Large intestine (tissue), 3 donors: Measurements from ENCODE around the gene ARPC1A. TPM values are rescaled to one million over a fixed set of nuclear protein-coding genes. Genes with fewer than 3 reads are reported as not detected.
"Not testable (repeated sequence)": the region's sequence is repeated elsewhere in the genome, so short reads cannot be mapped to it uniquely, and the experiment has no call there.

Experiments used
- DNase-seq, 2 donors: peaks; one replicate each; pipeline versions ENCODE4 v3.0.0 to v3.0.0-alpha.2; 2013
- H3K27ac ChIP-seq: one replicate; pipeline ENCODE4 v1.5.1; 2013; ENCODE audit warnings: low read length
- H3K27me3 ChIP-seq: 2 replicates; pipeline ENCODE4 v1.6.1; 2013; ENCODE audit warnings: low read length; ENCODE audit not compliant: control insufficient read depth, insufficient read depth
- H3K36me3 ChIP-seq: 2 replicates; pipeline ENCODE4 v1.6.1; 2013; ENCODE audit warnings: low read length; ENCODE audit not compliant: control insufficient read depth, insufficient read depth
- H3K4me1 ChIP-seq: one replicate; pipeline ENCODE4 v1.6.1; 2013; ENCODE audit warnings: low read length; ENCODE audit not compliant: control insufficient read depth, insufficient read depth
- H3K4me3 ChIP-seq: one replicate; pipeline ENCODE4 v1.5.1; 2013; ENCODE audit warnings: low read length
- H3K9me3 ChIP-seq: one replicate; pipeline ENCODE4 v1.6.1; 2013; ENCODE audit warnings: mild to moderate bottlenecking, low read depth, low read length, moderate library complexity; ENCODE audit not compliant: control insufficient read depth
- WGBS: methylation state at CpG from one replicate; pipeline ENCODE4 v1.1.5; 2013; ENCODE audit warnings: low lambda C conversion rate; ENCODE audit not compliant: insufficient coverage; 5-methylcytosine and 5-hydroxymethylcytosine counted together
- polyA plus RNA-seq: library from polyadenylated mRNA; unstranded; fragments of 120-200 nt; gene quantifications from one replicate; pipeline ENCODE4 v1.2.1, GENCODE V29; 2013

Gene ARPC1A
- polyA plus RNA-seq, 1 donor: 188 TPM

DNA sequence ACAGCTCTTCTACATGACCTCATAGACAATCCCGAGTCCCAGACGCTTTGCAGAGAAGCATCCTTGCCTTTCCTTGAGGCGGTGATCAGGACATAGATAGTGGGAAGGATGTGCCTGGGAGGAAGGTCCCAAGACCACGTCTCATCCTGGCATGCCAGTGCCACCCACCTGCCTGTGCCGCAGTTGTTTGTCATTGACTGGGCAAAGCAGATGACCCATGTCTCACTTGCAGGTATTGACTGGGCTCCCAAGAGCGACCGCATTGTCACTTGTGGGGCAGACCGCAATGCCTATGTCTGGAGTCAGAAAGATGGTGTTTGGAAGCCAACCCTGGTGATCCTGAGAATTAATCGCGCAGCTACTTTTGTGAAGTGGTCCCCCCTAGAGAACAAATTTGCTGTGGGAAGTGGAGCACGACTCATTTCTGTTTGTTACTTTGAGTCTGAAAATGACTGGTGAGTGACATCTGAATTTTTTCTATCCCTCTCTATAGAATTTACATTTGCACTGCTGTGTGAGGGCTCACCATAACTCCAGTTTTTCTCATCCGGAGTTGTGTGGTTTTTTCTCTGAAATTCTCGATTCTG lies 18.5 kb downstream of the ARPC1A start:
- Histone ChIP-seq H3K27ac (no peak overlapping the region), H3K27me3 (no peaks in the 10 kb centered on the region), H3K36me3 (peaks cover 59% of the 10 kb centered on the region), H3K9me3 (no peaks in the 10 kb centered on the region), H3K4me1 (no peaks in the 10 kb centered on the region), H3K4me3 (no peak overlapping the region)
- WGBS: 85% methylated on average over 2 of the region's 13 CpGs
- DNase-seq: no peak

DNA sequence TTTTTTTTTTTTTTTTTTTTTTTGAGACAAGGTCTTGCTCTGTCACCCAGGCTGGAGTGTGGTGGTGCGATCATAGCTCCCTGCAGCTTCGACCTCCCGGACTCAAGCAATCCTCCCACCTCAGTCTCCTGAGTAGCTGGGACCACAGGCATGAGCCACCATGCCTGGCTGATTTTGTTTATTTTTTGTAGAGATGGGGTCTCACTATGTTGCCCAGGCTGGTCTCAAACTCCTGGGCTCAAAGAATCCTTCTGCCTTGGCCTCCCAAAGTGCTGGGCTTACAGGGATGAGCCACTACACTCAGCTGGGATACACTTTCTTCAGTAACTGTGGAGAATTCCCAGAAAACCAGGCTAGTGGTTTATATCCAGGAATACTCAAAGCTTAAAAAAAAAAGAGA lies 24.9 kb downstream of the ARPC1A start:
- WGBS: no CpG with 5 or more reads among the region's 3 CpGs
- H3K27ac ChIP-seq, H3K9me3 ChIP-seq, H3K4me3 ChIP-seq, H3K27me3 ChIP-seq, DNase-seq, H3K4me1 ChIP-seq: not testable (repeated sequence)
- H3K36me3 ChIP-seq: peaks cover 69% of the 10 kb centered on the region

DNA sequence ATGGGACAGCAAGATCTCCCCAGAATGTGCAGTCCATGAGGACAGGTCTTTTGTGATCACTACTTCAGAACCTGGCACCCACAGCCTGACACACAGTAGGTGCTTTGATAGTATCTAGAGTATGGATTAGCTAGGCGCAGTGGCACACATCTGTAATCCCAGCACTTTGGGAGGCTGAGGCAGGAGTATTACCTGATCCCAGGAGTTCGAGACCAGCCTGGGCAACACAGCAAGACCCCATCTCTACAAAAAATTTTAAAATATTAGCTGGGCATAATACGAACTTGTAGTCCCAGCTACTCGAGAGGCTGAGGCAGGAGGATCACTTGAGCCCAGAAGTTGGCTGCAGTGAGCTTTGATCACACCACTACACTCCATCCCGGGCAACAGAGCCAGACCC lies 26.5 kb downstream of the ARPC1A start:
- Histone ChIP-seq H3K27me3 (no peaks in the 10 kb centered on the region), H3K9me3 (no peaks in the 10 kb centered on the region), H3K4me3 (no peak overlapping the region), H3K27ac (no peak overlapping the region), H3K4me1 (no peaks in the 10 kb centered on the region), H3K36me3 (peaks cover 72% of the 10 kb centered on the region)
- WGBS: no CpG with 5 or more reads among the region's 5 CpGs
- DNase-seq: no peak

DNA sequence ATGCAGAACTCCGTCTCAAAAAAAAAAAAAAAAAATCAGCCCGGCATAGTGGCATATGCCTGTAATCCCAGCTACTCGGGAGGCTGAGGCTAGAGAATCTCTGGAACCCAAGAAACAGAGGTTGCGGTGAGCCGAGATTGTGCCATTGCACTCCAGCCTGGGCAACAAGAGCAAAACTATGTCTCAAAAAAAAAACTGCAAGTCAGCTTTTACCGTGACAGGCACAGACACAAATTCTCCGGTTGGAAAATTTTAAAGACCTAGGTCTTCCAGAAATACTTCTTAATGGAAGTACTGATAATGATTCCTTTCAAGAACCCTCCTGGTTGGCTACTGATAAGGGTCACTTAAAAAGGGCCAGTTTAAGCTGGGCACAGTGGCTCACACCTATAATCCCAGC lies 29.4 kb downstream of the ARPC1A start:
- WGBS: 100% methylated on average over 2 of the region's 7 CpGs
- no peak overlapping the region for H3K27ac ChIP-seq
- H3K4me1 ChIP-seq: no peaks in the 10 kb centered on the region
- H3K4me3 ChIP-seq: no peak overlapping the region
- no peaks in the 10 kb centered on the region for H3K27me3 ChIP-seq
- peaks cover 72% of the 10 kb centered on the region for H3K36me3 ChIP-seq
- no peaks in the 10 kb centered on the region for H3K9me3 ChIP-seq
- DNase-seq: no peak

DNA sequence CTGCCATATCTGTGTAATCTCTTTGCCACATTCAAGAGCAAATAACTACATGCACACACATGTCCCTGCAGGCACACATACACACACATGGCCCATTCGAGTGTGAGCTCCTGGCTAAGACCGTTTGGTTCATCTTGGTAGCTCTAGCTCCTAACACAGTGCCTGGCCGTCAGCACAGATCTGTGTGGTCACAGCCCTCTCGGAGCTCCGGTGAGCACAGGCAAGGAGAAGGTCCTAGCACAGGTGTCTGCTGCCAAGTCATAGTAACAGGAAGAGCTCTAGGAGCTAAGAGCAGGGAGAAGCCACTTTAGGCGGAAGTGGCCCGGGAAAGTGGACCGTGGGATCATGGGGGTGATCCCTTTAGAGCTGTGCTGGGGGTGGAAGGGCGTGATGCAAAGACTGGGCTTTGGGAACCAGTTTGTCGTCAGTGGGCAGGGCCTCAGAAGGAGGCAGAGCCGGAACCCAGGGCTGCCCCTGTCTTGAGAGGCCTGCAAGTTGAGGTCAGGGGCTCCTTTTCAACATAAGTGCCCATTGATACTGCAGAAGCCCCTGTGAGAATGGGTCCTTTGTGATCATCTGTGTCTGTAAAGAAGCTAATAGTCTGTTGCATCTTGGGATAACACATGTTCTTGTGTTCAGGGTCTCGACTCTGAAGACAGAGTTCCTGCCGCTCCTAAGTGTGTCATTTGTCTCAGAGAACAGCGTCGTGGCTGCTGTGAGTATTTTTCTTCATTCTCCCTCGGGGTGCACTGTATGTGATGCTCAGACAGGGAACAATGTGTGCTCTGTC lies 32.2 kb downstream of the ARPC1A start:
- no CpG with 5 or more reads among the region's 16 CpGs for WGBS
- H3K9me3 ChIP-seq: no peaks in the 10 kb centered on the region
- H3K27ac ChIP-seq: no peak overlapping the region
- peaks cover 74% of the 10 kb centered on the region for H3K36me3 ChIP-seq
- DNase-seq: peak in 1 of 2 donors; percentile 15
- H3K4me3 ChIP-seq: no peak overlapping the region
- no peaks in the 10 kb centered on the region for H3K27me3 ChIP-seq
- H3K4me1 ChIP-seq: no peaks in the 10 kb centered on the region

DNA sequence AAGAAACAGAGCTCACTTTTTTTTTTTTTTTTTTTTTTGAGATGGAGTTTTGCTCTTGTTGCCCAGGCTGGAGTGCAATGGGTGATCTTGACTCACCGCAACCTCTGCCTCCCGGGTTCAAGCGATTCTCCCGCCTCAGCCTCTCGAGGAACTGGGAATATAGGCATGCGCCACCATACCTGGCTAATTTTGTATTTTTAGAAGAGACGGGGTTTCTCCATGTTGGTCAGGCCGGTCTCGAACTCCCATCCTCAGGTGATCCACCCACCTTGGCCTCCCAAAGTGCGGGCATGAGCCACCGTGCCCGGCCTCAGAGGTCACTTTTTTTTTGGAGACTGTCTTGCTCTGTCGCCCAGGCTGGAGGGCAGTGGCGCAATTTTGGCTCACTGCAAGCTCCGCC lies 32.8 kb downstream of the ARPC1A start:
- not testable (repeated sequence) for H3K4me3 ChIP-seq, H3K27ac ChIP-seq, DNase-seq, H3K27me3 ChIP-seq, H3K9me3 ChIP-seq, H3K4me1 ChIP-seq
- WGBS: 100% methylated on average over 1 of the region's 15 CpGs
- H3K36me3 ChIP-seq: peaks cover 79% of the 10 kb centered on the region

DNA sequence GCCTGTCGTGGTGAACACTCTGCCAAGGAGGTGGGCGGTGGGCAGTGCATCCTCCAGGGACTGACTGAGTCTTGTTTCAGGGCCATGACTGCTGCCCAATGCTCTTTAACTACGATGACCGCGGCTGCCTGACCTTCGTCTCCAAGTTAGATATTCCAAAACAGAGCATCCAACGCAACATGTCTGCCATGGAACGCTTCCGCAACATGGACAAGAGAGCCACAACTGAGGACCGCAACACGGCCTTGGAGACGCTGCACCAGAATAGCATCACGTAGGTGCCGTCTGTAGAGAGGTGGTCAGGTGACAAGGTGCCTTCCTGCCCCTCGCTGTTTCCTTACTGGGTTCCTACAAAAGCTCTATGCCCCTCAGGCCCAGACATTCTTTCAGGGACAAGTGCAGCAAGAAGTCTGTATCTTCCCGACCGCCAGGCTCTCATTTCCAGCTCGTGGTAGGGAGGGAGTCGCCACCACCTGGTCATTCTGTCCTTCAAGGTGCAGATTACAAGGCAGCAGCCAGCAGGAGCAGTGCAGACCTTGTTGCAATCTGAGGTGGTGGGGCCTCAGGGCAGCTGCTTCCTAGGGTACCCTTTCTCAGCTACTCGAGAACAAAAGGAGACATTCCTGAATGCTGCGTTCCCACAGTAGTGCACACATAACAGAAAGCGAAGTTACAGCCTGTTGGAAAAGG lies 33.9 kb downstream of the ARPC1A start:
- Histone ChIP-seq H3K4me3 (no peak overlapping the region), H3K27me3 (no peaks in the 10 kb centered on the region), H3K27ac (no peak overlapping the region), H3K9me3 (no peaks in the 10 kb centered on the region), H3K36me3 (peaks cover 78% of the 10 kb centered on the region), H3K4me1 (no peaks in the 10 kb centered on the region)
- WGBS: no CpG with 5 or more reads among the region's 22 CpGs
- DNase-seq: no peak

DNA sequence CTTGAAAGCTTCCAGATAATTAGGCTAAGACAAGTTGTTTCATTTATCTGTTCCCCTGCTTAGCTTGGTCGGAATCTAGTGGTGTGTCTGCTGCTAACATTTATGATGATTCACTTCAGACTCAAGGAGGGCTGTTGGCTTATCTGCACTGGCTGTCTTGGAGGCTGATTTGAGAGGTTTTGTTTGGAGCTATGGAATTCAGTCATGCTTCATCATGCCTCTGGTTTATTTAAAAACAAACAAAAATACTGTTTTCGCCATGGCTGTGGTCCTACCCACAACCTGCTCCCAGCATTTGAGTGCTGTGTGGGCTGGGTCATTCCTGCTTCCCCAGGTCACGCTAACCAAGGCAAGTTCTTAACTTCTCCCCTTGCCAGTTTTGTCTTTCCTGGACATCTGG lies 37.1 kb downstream of the ARPC1A start:
- Histone ChIP-seq H3K36me3 (peaks cover 83% of the 10 kb centered on the region), H3K27ac (no peak overlapping the region), H3K9me3 (no peaks in the 10 kb centered on the region), H3K4me3 (no peak overlapping the region), H3K4me1 (no peaks in the 10 kb centered on the region), H3K27me3 (no peaks in the 10 kb centered on the region)
- no peak for DNase-seq
- WGBS: no CpG with 5 or more reads among the region's 3 CpGs

DNA sequence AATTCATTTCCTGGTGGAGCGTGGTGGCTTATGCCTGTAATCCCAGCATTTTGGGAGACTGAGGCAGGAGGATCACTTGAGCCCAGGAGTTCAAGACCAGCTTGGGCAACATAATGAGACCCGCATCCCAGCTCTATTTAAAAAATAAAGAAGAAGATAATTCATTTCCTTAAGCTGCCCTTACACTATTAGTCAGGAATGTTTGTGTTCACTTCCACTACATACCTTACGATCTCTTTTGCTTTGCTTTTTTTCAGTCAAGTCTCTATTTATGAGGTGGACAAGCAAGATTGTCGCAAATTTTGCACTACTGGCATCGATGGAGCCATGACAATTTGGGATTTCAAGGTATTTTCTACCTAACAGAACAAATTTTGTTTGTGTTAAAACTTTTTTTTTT lies 37.6 kb downstream of the ARPC1A start:
- Histone ChIP-seq H3K36me3 (peaks cover 78% of the 10 kb centered on the region), H3K4me3 (no peak overlapping the region), H3K27ac (no peak overlapping the region), H3K4me1 (no peaks in the 10 kb centered on the region), H3K27me3 (no peaks in the 10 kb centered on the region), H3K9me3 (no peaks in the 10 kb centered on the region)
- WGBS: 100% methylated on average over 3 of the region's 5 CpGs
- no peak for DNase-seq

DNA sequence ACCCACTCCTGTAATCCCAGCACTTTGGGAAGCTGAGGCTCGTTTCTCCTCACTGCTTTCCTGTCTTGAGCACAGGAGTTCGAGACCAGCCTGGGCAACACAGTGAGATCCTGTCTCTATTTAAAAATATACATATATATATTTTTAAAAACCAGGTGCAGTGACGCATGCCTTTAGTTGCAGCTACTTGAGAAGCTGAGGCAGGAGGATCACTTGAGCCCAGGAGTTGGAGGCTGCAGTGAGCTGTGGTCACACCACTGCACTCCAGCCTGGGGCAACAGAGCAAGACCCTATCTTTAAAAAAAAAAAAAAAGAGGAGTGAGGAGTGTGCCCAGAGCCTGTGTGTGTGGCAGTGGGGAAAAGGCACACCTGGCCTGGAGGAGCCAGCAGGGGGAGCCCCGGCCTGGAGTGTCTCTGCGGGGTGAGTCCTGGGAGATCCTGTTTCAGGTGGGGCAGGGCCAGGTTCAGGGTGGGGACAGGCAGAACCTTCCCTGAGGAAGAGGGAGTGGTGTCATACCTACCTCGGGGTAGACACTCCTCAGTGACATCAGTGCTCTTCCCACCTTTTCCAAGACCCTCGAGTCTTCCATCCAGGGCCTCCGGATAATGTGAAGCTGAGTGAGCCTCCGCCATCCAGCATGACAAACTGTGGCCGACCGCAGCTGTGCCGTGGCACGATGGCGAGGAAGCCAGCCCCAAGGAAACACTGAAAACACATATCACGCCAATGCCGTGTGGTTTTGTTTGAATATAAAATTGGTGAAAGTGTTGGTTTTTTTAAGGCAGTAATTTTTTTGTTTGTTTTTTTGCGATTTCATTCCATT lies 39.8 kb downstream of the ARPC1A start:
- H3K4me3 ChIP-seq: no peak overlapping the region
- H3K9me3 ChIP-seq: no peaks in the 10 kb centered on the region
- DNase-seq: peak in 1 of 2 donors; percentile 47
- WGBS: 80% methylated on average over 1 of the region's 17 CpGs
- H3K36me3 ChIP-seq: peaks cover 67% of the 10 kb centered on the region
- no peaks in the 10 kb centered on the region for H3K27me3 ChIP-seq
- H3K4me1 ChIP-seq: no peaks in the 10 kb centered on the region
- no peak overlapping the region for H3K27ac ChIP-seq
